AG10803 (cell line): ENCODE measurements around the gene CGGBP1.

Experiments
- DNase-seq: peaks from one replicate; pipeline ENCODE4 v3.0.0; 2010; ENCODE audit warnings: low read depth
- H3K4me3 ChIP-seq: 2 replicates; pipeline ENCODE4 v1.5.1; 2011; ENCODE audit warnings: mild to moderate bottlenecking, low read length, control low read depth
- TF ChIP-seq, protein P1 (sequence below): conservative IDR thresholded peaks from 2 replicates; pipeline ENCODE4 v1.5.1; 2011; ENCODE audit warnings: mild to moderate bottlenecking, low read length, control low read depth, inconsistent platforms

Gene CGGBP1

DNA sequence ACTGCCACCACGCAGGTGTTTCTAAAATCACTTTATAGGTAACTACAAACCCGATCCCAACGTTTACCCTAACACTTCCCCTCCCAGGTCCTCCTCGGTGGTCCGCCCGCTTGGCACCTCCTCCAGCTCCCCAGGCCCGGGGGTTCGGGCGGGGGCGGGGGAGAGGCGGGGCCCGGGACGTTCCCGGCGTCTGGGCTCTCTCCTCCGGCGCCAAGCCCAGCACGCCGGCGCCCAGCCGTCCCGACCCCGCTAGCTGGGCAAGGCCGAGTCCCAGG lies 562 bp downstream of the CGGBP1 start:
- TF ChIP-seq, protein P1, sequence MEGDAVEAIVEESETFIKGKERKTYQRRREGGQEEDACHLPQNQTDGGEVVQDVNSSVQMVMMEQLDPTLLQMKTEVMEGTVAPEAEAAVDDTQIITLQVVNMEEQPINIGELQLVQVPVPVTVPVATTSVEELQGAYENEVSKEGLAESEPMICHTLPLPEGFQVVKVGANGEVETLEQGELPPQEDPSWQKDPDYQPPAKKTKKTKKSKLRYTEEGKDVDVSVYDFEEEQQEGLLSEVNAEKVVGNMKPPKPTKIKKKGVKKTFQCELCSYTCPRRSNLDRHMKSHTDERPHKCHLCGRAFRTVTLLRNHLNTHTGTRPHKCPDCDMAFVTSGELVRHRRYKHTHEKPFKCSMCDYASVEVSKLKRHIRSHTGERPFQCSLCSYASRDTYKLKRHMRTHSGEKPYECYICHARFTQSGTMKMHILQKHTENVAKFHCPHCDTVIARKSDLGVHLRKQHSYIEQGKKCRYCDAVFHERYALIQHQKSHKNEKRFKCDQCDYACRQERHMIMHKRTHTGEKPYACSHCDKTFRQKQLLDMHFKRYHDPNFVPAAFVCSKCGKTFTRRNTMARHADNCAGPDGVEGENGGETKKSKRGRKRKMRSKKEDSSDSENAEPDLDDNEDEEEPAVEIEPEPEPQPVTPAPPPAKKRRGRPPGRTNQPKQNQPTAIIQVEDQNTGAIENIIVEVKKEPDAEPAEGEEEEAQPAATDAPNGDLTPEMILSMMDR: no peak
- H3K4me3 ChIP-seq: peak overlapping the region; percentile 76
- DNase-seq: no peak

DNA sequence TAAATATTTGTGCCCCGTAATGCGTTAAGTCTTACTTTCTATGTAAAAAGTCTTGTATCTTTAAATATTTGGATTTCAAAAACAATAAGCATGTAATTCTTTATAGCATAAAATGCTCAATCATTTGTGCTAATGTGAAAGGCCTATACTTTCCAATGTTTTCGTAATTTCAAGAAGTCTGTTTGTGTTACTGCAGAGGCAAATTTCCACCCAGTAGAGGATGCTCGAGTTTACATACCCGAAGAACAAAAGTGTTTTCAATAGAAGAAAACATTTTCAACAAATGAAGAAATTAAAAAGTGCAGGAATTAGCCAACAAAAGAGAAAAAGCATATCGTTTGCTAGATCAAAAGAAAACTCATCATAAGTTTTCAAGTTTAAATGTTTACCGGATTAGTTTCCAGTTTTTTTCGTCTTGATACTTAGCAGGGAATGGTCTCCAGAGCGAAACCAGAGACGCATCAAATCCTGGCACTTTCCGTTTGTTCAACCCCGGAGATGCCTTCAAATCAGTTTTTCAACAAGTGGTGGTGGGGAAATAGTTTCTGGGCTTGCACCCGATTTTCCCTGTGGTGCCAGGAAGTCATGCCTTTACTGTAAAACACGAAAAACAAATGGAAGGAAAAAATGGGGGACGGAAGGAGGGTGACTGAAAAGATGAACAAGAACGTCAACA lies 1.0 kb downstream of the CGGBP1 start:
- peak overlapping the region; percentile 76 for H3K4me3 ChIP-seq
- TF ChIP-seq, protein P1: peak; percentile 46
- peak; percentile 33 for DNase-seq

DNA sequence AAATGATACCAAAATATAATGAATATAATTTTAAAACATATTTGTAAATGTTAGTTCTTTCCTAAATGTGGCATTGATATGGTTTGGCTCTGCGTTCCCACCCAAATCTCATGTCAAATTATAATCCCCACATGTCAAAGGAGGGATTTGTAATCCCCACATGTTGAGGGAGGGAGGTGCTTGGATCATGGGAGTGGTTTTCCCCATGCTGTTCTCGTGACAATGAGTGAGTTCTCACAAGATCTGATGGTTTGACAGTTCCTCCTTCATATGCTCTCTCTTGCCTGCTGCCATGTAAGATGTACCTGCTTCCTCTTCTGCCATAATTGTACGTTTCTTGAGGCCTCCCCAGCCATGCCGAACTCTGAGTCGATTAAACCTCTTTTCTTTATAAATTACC lies 12.0 kb downstream of the CGGBP1 start:
- TF ChIP-seq, protein P1: no peak
- DNase-seq: no peak
- no peak overlapping the region for H3K4me3 ChIP-seq

DNA sequence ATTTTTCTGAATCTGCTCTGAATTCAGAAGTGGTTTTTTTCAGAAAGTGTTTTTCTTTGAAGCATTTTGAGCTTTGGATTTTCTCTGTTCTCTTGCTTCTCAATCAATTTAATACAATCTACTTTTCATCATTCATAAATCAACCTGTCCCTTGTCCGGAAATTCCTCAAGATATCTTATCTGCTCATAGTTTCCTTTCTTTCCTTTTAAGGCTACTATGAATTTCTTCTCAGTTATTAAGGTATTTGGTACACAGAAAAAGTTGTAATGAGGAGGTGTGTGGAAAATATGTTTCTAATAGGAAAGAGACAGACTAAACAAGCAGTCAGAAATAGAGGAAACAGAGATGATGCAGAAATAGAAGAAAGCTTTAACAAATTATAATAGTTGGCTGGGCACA lies 14.4 kb downstream of the CGGBP1 start:
- TF ChIP-seq, protein P1: no peak
- H3K4me3 ChIP-seq: no peak overlapping the region
- no peak for DNase-seq

DNA sequence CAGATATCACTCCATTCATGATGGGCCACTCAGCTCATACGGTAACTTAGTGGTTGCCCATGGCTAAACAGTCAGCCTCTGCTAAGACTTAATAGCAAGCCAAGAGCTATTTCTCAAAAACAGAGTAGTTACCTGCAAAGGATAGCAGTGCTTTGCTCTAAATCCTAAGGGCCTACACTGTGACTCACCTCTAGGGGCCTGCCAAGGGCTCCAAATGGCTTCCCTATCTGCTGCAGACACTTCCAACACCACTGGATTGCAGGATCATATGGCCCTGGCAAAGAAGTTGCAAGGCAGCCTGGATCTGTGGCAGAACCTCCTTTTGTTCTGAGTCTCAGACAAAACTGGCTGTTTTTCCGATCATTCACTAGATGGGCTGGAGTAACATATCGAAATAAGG lies 17.8 kb downstream of the CGGBP1 start:
- no peak for DNase-seq
- TF ChIP-seq, protein P1: no peak
- H3K4me3 ChIP-seq: no peak overlapping the region

DNA sequence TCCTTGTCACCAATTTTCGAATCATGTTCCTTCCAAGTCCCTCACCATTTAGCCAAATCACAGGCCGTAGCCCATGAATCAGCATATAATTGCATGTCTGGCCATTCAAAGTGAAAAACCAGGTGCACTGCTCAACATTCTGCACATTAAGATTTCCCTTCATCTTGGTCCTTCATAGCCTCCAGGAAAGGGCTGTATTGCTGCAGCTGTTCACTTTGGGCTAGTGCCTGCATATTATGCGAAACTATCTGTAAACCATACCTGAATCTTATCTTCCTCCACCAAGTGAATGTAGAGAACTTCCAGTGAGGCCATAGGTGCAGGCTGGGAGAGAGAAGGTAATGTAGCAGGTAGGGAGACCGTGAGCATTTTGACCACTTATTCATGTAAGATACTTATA lies 18.3 kb downstream of the CGGBP1 start:
- H3K4me3 ChIP-seq: no peak overlapping the region
- DNase-seq: no peak
- TF ChIP-seq, protein P1: no peak

DNA sequence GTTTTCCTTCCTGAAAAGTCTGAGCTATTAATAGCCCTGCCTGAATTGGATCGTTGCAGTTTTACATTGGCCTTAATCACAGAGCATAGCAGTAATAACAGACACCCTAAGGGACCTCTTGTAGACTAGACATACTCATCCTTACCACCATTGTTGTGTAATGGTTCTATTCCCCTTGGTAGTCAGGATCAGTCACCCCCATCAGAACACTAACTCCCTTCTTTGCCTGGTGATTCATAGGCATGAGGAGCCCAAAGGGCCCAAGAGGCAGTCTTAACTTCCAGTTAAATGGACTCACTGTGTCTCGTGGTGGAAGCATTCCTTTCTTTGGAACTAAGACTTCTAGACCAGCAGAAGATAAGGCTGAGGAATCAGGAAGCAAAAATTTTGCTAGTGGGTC lies 20.2 kb downstream of the CGGBP1 start:
- DNase-seq: peak; percentile 65
- no peak overlapping the region for H3K4me3 ChIP-seq
- TF ChIP-seq, protein P1: no peak
